Endothelial cell of hepatic sinusoid (primary cell): ENCODE data around the gene YTHDF1.

Experiments
- in situ Hi-C: cut with HindIII; loops from 2 replicates; pipeline ENCODE4 v1.10.0; 2017; ENCODE audit warnings: low sequenced_read_pairs

Gene YTHDF1

DNA sequence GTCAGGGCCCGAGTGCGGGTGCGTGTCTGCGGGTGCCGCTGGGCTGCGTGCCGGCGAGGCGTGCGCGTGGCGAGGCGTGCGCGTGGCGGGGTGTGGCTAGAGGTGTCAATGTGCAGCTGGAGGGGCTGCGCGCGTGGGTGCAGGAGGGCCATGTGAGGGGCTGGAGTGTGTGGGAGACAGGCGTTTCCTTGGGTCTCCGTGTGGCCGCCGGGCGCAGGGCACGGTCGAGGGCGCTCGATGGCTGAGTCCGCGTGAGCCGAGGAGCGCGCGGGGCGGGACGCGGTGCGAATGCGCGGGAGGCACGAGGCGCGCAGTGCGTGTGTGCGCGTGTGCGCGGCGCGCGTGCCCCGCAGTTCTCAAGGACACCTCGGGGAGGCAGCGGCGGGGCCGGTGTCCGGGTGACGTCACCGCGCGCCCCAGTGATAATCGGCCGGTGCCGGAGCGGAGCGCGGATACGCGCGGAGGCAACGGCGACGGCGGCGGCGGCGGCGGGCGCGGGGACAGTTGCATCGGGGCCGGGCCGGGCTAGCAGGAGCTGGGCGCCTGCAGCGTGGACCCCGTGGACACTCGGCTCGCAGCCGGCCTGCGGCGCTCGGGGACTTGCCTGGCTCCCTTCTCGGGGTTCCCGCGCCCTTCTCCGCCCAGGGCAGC is 38.7 kb downstream of the YTHDF1 start:
- in situ Hi-C loops = no loop called here

DNA sequence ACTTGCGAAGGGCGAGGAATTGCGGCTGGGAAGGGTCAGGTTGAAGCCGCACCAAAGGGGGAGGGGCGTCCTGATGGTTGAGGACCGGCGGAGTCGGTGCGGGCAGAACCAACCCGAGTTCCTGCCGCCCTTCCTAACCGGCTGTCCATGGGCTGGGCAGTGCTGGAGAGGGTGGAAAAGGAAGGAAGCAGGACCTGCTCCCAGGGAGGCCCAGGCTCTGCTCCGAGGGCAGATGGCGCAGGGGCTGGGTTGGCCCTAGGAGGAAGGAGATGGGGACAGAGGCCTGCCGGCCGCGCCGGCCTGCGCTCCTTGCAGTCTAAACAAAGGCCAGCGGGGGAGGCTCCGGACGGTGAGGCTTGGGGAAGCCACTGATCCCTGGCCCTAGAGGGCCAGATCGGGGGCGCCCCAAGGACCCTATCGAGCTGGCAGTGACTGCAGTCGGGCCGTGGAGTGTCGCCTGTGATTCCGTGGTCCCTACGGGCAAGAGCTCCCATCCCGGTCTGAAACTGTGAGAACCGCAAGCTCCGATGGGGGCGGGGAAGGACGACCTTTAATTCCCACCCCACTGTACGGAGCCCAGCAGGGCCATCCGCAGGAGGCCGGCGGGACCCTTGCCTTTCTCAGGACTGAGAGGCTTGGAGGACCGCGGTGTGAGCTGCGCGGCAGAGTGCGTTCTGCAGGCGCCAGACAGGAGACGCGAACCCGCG is 39.4 kb downstream of the YTHDF1 start:
- in situ Hi-C loops = no loop called here

DNA sequence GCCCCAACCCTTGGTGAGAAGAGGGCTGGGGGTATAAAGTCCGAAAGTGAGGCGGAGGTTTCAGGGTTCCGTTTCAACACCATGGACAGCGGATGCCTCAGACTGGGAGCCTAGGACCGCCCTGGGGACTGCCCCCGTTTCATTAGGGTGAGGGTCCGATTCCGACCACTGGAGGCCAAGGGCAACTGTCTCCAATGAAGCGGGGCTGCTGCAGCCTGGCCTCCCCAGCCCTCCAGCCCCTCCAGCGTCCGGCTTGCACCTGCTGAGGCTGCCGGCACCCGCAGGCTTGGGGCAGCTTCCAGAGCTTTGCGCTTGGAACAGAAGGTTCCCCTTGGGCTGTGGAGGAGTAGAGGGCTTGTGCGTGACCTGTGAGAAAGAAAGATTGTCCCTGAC is 39.9 kb downstream of the YTHDF1 start:
- in situ Hi-C loops = no loop called here

DNA sequence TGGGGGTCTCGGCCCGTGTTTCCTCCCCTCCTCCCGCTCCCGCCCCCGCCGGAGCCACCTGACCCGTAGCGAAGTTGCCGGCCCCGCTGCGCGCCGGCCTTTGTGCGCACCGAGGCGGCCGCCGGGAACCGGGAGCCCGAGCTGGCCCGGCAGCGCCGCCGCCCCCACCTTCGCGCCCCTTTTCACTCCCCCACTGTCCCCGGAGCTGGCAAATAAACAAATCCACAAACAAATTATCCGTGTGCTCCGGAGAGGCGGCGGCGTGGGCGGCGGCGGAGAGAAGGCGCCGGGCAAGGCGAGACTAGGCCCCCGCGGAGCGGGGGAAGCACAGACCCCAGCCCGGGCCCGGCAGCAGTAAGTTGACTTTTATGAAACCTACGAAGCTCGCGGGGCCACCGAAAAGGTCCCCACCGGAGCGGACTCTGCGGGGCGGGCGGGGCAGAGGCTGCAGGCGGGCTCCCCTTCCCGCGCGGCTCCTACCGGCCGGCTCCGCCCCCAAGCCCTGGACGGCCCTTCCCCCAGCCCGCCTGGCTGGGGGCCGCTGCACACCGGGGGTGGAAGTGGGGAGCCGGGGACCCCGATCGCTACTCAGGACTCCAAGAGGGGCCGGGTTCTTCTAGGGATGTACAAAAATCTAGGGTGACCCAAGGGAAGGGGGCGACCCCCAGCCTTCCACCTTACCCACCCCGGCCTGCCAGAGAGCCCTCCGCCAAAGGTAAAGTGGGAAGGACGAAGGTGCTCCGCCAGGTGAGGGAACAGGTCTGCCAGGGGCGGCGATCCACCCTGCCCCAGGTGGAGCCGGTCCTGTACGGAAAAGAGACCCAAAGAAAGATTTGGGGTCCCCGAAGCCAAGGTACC is 40.7 kb downstream of the YTHDF1 start:
- in situ Hi-C loops = no loop called here

DNA sequence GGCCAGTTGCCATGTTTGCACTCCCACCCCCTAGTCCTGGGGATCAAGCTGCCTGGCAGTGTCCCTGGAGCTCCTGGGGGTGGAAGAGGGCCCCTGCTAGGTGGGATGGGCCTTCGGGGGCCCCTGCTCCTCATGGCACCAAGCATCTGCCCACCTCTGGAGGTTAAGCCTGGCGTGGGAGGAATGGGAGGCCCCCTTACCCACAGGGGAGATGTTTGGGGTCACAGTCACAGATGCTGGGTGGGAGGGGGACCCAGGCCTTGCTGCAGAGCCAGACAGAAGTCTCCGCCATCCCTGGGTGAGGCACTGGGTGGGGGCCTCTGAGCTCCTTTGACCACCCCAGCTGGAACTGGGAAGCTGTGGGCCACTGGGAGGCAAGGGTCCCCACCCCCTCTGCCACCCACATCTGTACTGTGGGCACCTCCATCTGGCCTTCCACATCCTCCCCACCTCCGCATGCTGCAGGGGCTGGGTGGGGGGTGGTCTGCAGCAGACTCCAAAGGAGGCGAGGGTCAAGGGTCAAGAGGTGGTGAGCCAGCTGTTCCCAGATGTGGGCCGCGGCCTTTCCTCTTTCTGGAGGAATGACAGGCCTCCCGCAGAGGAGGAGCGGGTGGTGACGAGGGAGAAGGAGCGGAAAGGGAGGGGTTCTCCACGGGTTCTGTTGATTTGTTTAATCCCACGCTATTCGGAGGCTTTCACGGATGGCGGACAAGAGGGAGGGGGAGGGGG is 41.5 kb downstream of the YTHDF1 start:
- in situ Hi-C loops = no loop called here

DNA sequence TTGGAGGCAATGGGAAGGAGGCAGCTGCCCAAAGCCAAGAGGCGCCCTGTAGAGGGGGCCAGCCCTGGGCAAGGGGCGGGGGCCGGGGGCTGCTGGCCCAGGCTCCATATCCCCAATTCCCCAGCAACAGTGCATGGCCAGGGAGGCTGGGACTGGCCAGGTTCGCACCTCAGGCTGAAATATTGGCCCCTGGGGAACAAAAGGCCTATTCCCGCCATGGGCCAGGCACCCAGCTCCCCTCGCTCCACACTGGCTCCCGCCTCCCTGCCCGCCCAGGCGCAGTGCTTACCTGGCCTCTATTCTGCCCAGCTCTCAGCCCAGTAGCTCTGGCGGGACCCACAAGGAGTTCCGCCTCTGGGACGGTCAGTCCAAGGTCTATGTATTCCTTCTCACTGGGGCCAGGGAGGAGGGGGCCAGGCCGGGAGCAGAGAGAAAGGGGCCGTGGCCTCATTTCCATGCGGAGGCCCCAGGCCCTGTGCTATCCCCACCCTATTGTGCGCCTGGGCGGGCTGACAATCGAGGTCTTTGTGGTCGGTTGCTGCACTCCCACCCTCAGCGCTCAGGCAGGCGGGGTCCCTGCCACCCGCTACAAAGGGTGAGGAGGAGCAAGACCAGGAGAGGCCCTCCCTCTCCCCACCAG is 42.3 kb downstream of the YTHDF1 start:
- in situ Hi-C loops = no loop called here

DNA sequence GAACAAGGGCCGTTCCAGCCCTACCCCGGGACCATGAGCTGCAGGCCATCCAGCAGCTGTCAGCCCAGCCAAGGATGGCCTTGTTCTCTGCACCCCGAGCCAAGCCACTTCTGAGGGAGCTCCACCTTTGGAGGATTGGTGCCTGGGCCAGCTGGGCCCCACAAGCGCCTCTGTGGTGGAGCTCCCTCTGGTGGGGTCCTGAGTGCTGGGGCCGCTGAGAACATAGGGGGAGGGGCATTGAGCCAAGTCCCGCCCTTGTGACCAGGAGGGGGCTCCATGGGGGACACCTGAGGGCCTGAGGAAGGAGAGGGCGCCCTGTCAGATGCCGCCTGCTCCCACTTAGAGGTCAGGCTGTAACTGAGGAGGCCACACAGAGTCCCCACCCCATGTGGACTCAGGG is 43.2 kb downstream of the YTHDF1 start:
- in situ Hi-C loops = no loop called here

DNA sequence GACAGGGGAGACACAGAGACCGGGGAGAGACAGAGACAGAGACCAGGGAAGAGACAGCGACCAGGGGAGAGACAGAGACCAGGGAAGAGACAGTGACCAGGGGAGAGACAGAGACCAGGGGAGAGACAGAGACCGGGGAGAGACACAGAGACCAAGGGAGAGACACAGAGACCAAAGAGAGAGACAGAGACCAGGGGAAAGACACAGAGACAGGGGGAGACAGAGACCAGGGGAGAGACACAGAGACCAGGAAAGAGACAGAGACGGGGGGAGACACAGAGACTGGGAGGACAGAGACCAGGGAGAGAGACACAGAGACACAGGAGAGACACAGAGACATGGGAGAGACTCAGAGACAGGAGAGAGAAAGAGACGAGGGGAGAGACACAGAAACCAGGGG is 43.9 kb downstream of the YTHDF1 start:
- in situ Hi-C loops = no loop called here

DNA sequence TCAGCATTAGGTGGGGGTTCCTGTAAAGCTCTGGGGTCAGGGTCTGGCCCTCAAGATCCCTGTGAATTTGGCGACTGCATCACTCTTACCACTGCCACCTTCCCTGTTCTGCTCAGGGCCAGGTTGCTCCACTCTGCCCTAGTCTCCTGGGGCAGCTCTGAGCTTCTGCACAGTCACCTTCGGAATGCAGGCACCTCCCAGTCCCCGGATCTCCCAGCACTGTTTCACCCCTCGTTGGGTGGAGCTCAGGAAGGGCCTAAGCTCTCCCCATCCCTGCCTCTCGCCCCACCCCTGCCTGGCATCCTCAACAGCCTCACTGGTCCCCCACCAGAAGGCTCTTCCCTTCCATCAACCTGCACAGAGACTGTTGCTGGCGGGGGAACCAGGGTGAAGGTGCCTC is 46.2 kb downstream of the YTHDF1 start:
- in situ Hi-C loops = no loop called here

DNA sequence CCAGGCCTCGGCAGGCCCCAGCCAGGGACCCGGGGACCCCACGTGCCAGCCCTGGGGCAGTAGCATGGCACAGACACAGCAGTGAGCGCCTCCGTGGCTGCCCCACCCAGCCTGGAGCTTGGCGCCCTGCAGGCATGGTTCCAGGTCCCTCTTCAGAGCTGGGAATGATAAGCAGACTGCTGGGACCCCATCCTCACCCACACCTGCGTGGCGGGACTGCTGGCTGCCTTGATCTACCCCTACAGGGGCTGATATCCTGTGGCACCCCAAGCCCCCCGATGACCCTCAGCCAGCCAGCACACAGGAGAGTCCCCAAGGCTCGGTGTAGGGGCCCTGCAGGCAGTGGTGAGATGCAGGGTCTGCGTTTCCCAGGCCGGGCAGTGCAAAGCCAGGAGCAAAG is 47.1 kb downstream of the YTHDF1 start:
- in situ Hi-C loops = no loop called here

DNA sequence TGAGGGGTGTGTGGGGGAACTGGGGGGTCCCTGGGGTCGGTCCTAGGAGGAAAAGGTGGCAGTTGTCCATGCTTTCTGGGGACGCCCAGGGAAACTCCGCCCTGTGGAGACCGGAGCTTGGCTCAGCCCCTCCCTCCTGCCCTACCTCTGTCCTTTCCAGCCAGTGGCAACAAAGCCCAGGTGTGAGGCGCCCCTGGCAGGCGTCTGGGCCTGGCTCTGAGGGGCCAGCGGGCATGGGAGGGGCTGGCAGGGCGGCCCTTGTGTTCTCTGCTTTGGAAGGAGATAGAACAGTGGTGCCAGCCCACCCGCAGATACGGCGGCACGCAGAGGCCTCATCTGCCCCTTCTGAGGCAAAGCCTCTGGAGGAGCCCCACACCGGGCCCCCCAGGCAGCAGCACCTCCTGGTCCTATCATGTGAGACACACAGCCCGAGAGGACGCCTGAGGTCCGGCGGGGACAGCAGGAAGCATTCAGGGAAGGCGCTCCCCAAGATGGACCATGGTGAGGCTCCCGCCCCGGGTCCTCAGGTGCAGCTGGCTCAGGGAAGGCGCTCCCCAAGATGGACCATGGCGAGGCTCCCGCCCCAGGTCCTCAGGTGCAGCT is 47.9 kb downstream of the YTHDF1 start:
- in situ Hi-C loops = no loop called here

DNA sequence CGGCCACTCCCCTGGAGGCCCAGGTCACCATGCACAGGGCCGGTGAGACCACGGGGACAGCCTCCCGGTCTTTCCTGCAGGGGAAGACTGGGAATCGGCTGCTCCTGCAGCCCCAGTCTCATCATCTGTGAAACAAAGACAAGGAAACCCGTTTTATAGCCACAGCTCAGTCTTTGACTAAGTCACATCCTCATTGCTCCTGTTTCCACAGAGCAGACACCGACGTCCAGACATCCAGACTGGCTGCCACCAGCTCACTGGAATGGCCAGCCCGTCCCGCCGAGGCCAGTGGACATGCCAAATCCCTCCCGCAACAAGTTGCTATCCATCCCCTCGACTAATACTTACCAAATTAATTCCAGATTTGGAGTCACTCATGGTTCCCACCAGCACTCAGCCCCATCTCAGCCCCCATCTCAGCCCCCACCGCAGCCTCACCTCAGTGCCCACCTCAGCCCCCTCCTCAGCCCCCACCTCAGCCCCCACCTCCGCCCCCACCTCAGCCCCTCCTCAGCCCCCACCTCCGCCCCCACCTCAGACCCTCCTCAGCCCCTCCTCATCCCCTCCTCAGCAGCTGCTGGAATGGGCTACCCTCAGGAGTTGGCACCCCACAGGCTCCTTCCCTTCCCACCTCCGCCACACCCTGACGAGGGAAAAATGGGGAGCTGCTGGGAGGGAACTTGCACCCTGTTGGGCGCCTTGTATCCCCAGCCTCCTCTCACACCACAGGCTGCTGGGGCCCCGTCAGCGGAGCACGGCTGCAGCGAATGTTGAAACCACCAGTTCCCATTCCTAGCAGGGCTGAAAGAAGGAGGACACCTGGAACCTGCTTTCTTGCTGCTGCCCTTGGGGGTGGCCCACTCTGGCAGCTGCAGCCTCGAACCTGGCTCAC is 48.7 kb downstream of the YTHDF1 start:
- in situ Hi-C loops = no loop called here

DNA sequence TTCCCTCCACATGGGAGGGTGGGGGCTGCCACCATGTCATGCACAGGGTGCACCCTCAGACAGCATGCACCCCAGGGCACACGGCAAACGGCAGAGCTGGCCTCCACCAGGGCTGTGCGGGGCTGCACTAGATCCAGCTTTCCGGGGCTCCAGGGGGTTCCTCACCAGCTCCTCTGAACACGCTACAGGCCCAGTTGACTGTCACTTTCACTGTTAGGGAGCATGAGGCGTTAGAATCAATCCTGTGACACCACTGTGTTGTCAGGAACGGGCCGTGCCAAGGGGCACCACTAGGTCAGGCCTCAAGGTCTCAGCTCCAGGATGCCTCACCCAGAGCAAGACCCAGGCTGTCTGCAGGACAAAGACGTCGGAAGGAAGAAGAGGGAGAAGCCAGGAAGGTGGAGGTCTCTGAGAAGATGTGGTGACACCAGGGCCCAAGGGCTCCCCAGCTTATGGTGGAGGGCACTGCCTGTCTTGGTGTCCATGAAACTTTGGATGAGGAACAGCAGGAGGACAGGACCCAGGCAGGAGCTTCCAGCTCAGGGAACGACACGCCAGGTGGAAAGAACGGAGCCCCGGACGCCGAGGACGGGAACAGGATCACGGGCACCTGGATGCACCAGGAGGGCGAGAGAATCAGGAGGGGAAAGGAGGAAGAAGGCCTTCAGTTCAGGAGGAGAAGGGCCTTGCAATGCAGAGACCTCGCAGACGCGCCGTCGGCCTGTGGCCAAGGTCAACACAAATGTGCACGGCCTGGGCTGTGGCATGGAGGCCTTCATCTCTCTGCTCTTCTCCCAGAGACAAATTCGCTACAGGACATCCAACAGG is 49.5 kb downstream of the YTHDF1 start:
- in situ Hi-C loops = no loop called here

DNA sequence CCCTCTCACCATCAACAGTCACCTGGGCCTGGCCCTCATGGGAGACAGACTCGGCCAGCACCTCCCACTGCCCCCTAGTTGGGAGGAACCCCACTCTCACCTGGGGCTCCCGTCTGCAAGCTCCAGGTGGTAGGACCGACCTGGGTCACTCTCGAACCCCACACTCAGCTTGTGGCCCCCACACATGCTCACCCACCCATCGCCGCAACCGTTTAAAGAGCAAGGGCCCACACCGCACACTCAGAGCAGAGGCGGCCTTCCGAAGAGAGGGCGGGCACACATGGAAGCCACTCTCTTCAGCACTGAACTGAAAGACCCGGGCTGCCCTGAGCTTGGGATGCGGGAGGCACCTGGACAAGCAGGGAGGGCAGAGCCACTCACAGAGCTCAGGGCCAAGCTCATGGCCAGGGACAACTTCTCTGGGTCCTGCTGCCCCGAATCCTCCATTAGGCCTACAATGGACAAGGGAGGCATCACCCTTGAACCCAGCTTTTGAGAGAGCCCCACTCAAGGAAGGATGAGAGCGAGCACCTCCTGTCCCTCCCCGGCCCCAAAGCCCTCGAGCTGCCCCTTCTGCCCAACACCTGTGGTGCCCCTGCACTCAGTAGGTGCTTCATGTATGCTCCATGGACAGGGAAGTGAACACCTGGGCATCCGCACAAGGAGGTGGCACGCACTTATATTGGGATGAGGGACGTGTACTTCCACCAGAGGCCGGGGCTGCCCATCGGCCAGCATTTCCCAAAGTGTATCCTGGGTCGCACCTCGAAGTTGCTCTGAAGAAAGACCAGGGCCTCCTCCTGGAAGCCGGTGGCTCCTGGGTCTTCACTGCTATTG is 50.4 kb downstream of the YTHDF1 start:
- in situ Hi-C loops = no loop called here

DNA sequence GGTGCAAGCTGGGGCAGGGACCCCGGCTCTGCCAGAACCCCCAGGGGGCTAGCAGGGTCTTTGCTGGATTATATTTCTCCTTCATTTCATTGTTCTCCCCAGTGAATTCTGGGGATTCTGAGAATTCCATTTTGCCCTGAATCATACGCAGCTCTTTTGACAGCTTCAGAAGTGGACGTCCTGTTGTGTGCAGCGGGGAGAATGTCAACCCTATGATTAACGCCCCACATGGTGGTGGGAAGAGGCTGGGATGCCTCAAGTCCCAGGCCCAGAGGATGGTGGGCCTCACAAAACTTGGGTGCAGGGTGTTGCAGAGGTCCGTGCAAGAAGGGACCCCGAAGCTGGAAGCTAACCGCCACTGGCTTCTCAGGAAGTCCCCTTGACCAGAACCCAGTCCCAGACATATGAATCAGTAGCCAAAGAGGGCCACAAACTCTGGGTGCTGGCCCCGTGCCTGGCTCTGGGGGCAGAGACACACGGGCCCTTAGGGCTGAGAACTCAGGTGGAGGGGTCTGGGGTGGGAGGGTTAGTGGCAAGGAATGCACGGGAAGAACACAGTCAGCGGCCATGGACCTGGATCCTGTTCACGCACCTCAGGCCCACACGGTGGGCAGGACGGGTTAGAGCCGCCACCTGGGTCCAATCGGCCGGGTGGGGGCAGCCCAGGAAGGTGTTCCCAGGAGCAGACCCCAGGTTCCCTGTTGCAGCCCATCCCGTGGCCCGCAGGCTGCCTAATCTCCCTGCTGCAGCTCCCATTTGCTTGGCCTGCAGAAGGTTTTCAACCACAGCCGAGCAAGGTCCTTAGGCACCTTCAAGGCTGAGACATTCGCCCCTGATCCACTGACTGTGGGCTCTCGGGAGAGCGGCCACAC is 51.2 kb downstream of the YTHDF1 start:
- in situ Hi-C loops = no loop called here

DNA sequence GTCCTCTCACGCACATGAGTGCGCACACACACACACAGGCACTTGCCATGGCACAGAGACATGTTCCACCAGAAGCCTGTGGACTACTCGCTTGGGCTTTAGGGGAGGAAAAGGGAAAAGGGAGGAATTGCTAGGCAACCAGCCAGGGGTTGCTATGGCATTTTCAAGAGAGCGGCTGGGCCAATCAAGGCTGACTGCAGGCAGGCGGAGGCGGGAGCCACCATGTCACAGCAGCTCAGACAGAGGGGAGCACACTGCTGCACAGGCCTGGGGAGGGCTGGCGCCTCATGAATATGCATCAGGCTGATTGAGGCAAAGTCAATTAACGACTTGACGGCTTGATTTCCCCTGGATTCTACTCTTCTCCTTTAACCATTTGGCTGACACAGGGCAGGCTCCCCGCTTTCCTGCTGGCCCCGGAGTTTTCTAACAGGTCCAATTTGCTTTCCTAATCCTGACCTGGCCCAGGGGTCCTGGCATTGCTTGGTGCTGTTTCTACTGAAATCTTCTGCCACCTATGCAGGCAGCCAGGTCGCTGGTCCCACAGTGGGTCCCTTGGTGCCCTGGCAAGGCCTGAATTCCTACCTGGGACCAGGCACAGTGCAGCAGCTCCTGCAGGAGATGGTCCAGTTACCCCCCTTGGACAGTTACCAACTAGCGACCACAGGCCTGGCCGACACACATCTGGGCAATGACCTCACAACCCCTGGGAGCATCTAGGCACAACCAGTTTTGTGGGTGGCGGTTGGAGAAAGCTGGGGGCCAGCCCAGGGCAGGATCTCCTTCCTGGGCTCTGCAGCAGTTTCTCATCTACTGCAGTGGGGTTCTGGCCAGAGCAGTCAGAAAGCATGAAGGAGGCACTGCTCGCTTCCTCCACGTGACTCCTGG is 52.1 kb downstream of the YTHDF1 start:
- in situ Hi-C loops = no loop called here
